NT2/D1 (cell line): Measurements from ENCODE around the gene MYRF.

Experiments
- DNase-seq: peaks from one replicate; pipeline ENCODE4 v3.0.0-alpha.2; 2011; ENCODE audit warnings: low read depth, low spot score
- H3K27me3 ChIP-seq: 2 replicates; pipeline ENCODE4 v1.6.0; 2011; ENCODE audit warnings: mild to moderate bottlenecking; ENCODE audit not compliant: insufficient read length, insufficient read depth
- H3K36me3 ChIP-seq: 2 replicates; pipeline ENCODE4 v1.6.1; 2011; ENCODE audit warnings: mild to moderate bottlenecking, low read length, mixed read lengths; ENCODE audit not compliant: insufficient read depth, insufficient read length
- H3K4me1 ChIP-seq: 2 replicates; pipeline ENCODE4 v1.5.1; 2011; ENCODE audit not compliant: insufficient read depth, insufficient read length
- H3K4me3 ChIP-seq: 2 replicates; pipeline ENCODE4 v1.5.1; 2011; ENCODE audit warnings: low read depth; ENCODE audit not compliant: insufficient read length
- H3K9ac ChIP-seq: 2 replicates; pipeline ENCODE4 v1.6.0; 2011; ENCODE audit warnings: low read depth; ENCODE audit not compliant: insufficient read length
- H3K9me3 ChIP-seq: 2 replicates; pipeline ENCODE4 v1.5.1; 2011; ENCODE audit warnings: mild to moderate bottlenecking, low read length; ENCODE audit not compliant: insufficient read depth
- SUZ12 ChIP-seq: IDR thresholded peaks from 2 replicates; pipeline ENCODE4 v1.6.1; 2011; ENCODE audit not compliant: insufficient read length, insufficient read depth; ENCODE audit errors: extremely low read depth
- YY1 ChIP-seq: IDR thresholded peaks from 2 replicates; pipeline ENCODE4 v1.6.1; 2011; ENCODE audit not compliant: insufficient read length, insufficient read depth
- ZNF274 ChIP-seq: IDR thresholded peaks from 2 replicates; pipeline ENCODE4 v1.6.1; 2011; ENCODE audit warnings: mild to moderate bottlenecking, low read depth, low read length

The MYRF gene

DNA sequence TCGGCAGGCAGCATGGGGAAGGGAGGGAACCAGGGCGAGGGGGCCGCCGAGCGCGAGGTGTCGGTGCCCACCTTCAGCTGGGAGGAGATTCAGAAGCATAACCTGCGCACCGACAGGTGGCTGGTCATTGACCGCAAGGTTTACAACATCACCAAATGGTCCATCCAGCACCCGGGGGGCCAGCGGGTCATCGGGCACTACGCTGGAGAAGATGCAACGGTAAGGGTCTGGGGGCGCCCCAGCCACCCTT is 75.9 kb downstream of the MYRF start:
- Histone ChIP-seq H3K4me3 (peak overlapping the region; percentile 98), H3K36me3 (peaks cover 30% of the 10 kb centered on the region), H3K9me3 (no peaks in the 10 kb centered on the region), H3K4me1 (peaks cover 19% of the 10 kb centered on the region), H3K9ac (peak overlapping the region; percentile 99), H3K27me3 (no peaks in the 10 kb centered on the region)
- no peak for DNase-seq
- no peak for TF ChIP-seq ZNF274
- no peak for TF ChIP-seq YY1
- no peak for TF ChIP-seq SUZ12

DNA sequence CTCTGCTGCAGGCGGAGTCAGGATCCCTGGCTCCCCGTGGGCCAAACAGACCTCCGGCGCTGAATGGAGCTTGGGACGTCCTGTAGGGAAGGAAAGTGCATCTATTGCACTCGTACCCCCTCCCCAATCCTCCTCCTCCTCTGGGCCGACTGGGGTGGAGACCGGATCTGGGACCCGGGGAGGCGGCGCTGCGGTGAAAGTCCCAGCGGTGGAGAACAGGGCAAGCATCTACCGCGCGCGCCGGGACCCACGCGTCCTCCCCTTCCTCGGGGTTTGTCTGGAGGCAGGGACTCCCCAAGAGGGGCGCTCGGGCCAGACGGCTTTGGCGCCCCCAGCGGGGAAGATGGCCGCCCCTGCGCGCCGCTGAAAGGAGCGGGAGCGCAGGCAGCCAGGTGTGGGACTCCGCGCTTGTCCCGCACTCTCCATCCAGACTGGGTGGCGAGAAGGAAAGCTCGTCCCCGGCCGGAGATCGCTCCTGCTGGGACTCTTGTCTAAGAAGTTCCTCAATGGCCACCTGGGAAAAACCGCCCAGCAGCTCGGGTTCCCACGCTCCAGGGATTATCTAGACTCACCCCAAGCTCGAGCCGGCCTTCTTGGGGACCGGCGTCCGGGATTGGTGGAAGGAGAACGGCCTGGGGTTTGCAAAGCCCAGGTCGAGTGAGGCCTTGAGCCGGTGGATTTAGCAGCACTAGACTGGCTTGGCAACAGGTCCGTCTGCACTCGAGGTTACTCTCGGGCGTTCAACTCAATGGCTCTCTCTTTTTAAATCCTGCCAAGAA is 76.4 kb downstream of the MYRF start:
- Histone ChIP-seq H3K27me3 (no peaks in the 10 kb centered on the region), H3K4me1 (peaks cover 24% of the 10 kb centered on the region), H3K9ac (peak overlapping the region; percentile 99), H3K9me3 (no peaks in the 10 kb centered on the region), H3K4me3 (peak overlapping the region; percentile 98), H3K36me3 (peaks cover 35% of the 10 kb centered on the region)
- TF ChIP-seq ZNF274 (no peak), YY1 (peak; percentile 50), SUZ12 (no peak)
- no peak for DNase-seq

DNA sequence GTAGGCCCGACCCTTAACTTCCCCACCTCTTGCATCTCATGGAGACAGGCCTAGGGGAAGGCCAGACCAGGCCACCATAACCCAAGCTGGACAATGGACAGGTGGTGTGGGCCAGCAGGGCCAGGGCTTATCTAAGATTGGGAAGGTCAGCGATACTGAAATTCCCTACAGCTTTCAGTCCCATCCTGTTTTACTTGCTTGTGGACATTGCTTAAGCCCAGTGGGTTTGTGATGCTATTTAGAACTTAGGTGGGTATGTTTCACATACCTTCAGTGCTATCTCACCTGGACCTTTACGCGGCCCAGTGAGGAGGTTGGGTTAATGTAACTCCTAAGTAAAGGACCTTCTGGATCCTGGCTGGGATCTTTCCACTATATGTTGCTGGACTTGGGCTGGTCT is 77.4 kb downstream of the MYRF start:
- Histone ChIP-seq H3K9me3 (no peaks in the 10 kb centered on the region), H3K4me1 (peaks cover 26% of the 10 kb centered on the region), H3K4me3 (peak overlapping the region; percentile 98), H3K9ac (peak overlapping the region; percentile 99), H3K36me3 (peaks cover 36% of the 10 kb centered on the region), H3K27me3 (no peaks in the 10 kb centered on the region)
- no peak for DNase-seq
- TF ChIP-seq ZNF274 (no peak), YY1 (no peak), SUZ12 (no peak)

DNA sequence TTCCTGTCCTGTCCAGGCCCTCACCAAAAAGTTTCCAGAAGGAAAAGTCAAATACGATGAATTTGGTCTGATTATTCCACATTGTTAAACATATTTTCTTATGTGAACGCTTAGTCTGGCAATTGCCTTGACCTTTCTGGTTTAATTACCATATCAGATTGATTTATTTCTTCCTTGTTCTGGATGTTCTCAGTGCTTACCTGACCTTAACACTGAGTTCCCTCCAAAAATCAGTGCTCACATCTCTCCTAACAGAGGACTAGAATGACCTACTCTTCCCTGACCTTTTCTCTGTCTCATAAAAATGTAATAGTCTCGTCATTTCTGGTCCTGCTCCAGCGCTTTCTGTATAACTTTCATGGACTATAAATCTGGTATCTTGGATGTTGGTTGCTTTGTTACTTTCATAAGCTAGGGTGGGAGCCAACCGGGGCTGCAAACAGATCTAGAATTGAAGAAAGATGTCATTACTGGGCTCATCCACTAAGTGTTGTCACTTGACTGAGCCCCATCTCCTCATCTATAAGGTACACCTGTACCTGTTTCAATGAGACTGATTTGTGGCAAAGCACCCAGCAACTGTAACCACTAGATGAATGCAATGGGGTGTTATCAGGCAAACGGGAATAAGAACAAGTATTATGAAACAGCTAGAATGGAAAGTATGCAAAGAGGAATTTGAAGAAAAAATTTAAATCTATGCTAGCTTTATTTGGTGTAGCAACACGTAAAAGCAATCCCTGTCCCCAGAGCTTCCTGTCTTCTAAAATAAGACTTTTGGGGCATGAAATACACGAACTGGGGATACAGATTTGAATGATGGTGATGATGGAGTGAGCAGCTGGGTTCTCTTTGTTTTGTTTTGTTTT is 78.0 kb downstream of the MYRF start:
- peaks cover 26% of the 10 kb centered on the region for H3K4me1 ChIP-seq
- peak overlapping the region; percentile 98 for H3K4me3 ChIP-seq
- H3K9me3 ChIP-seq: no peaks in the 10 kb centered on the region
- H3K27me3 ChIP-seq: no peaks in the 10 kb centered on the region
- peaks cover 36% of the 10 kb centered on the region for H3K36me3 ChIP-seq
- DNase-seq: no peak
- TF ChIP-seq YY1: no peak
- peak overlapping the region; percentile 99 for H3K9ac ChIP-seq

DNA sequence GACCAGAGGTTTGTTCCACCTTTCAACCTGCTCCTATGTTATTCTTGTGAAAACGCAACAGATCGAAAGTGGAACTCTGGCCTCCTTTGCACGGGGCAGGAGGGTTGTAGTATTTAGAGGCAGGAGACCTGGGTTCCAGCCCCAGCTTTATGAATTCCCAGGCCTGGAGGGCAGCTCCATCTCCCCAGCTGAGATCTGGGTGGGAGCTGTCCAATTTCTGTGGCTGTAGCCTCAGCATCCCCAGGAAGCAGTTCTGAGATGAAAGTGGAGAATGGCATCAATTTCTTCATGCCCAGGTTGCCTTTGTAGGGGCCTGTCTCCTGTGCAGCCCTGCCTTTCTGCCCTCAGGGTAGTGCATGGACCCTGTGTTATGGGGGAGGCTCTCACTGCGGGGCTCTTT is 79.8 kb downstream of the MYRF start:
- TF ChIP-seq YY1 (no peak), ZNF274 (no peak), SUZ12 (no peak)
- no peak overlapping the region for H3K4me3 ChIP-seq
- H3K36me3 ChIP-seq: peaks cover 38% of the 10 kb centered on the region
- H3K9ac ChIP-seq: no peak overlapping the region
- H3K9me3 ChIP-seq: no peaks in the 10 kb centered on the region
- DNase-seq: no peak
- peaks cover 27% of the 10 kb centered on the region for H3K4me1 ChIP-seq
- H3K27me3 ChIP-seq: no peaks in the 10 kb centered on the region

DNA sequence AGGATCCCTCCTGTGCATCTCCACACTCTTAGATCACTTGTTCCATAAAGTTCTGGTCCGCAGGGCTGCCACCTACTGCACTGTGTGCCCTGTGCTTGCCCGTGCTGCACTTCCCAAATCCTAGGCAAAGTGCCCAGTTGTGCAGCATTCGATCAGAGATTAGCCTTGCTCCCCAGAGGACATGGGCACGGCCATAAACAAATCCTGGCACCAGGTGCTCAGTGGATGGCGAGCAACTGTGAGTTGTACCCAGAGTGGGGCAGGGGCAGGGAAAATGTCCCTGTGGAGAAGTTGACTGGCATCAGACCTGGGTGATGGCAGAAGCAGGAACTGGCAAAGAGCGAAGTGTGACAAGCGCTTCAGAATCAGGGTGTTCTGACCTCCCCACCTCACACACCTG is 80.3 kb downstream of the MYRF start:
- TF ChIP-seq YY1 (no peak), SUZ12 (no peak), ZNF274 (no peak)
- DNase-seq: no peak
- Histone ChIP-seq H3K4me1 (peaks cover 32% of the 10 kb centered on the region), H3K9ac (no peak overlapping the region), H3K36me3 (peaks cover 44% of the 10 kb centered on the region), H3K27me3 (no peaks in the 10 kb centered on the region), H3K9me3 (no peaks in the 10 kb centered on the region), H3K4me3 (no peak overlapping the region)

DNA sequence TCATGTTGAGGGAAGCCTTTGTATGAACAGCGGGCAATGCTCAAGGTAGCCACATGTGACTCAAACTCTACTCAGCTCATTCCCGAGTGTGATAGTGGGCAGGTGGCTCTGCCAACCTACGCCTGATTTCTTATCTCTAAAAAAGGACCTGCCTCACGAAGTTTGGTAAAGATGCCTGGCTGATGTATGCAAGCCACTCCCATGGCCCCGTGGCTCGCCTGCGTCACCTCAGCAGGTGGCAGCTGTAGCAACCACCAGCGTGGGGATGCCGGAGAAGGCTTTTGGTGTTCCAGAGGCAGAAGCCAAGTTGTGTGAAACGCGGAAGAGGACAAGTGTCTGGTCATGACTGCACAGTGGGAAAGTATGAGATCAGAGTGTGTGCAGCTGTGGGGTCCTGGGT is 81.0 kb downstream of the MYRF start:
- Histone ChIP-seq H3K36me3 (peaks cover 51% of the 10 kb centered on the region), H3K4me3 (no peak overlapping the region), H3K27me3 (no peaks in the 10 kb centered on the region), H3K9me3 (no peaks in the 10 kb centered on the region), H3K9ac (no peak overlapping the region), H3K4me1 (peaks cover 32% of the 10 kb centered on the region)
- TF ChIP-seq SUZ12 (no peak), YY1 (no peak), ZNF274 (no peak)
- no peak for DNase-seq
